HG03097 (cell line): ENCODE measurements around the gene STX18.
"Not testable (repeated sequence)": the region's sequence is repeated elsewhere in the genome, so short reads cannot be mapped to it uniquely, and the experiment has no call there.

Source experiments
- ATAC-seq: cut with Tn5 transposase; IDR thresholded peaks from one replicate; pipeline ENCODE4 v1.9.1; 2021; ENCODE audit not compliant: unreplicated experiment, low FRiP score

The STX18 gene

GRCh38 chr4:4558881-4559280 is 17.0 kb upstream of the STX18 start:
- no peak for ATAC-seq

GRCh38 chr4:4555916-4556315 is 14.1 kb upstream of the STX18 start:
- ATAC-seq: no peak

GRCh38 chr4:4554234-4554633 is 12.4 kb upstream of the STX18 start:
- ATAC-seq: no peak

- ATAC-seq: not testable (repeated sequence)
Measured at GRCh38 chr4:4552042-4552441, 10.2 kb upstream of the STX18 start.

GRCh38 chr4:4550161-4550560 is 8.3 kb upstream of the STX18 start:
- not testable (repeated sequence) for ATAC-seq

GRCh38 chr4:4549534-4549933 is 7.7 kb upstream of the STX18 start:
- ATAC-seq: no peak

GRCh38 chr4:4542774-4543485 is 1.1 kb upstream of the STX18 start:
- no peak for ATAC-seq

- no peak for ATAC-seq
Measured at GRCh38 chr4:4541040-4541631, 712 bp downstream of the STX18 start.

GRCh38 chr4:4539481-4539880 is 2.4 kb downstream of the STX18 start:
- ATAC-seq: no peak

GRCh38 chr4:4535590-4535989 is 6.3 kb downstream of the STX18 start:
- ATAC-seq: no peak

GRCh38 chr4:4534515-4535145 is 7.2 kb downstream of the STX18 start:
- no peak for ATAC-seq

GRCh38 chr4:4533461-4534169 is 8.2 kb downstream of the STX18 start:
- ATAC-seq: no peak

GRCh38 chr4:4532371-4533154 is 9.3 kb downstream of the STX18 start:
- ATAC-seq: no peak

GRCh38 chr4:4529392-4529791 is 12.5 kb downstream of the STX18 start:
- no peak for ATAC-seq

- no peak for ATAC-seq
Measured at GRCh38 chr4:4526401-4526800, 15.4 kb downstream of the STX18 start.

GRCh38 chr4:4524364-4524763 is 17.5 kb downstream of the STX18 start:
- peak; percentile 95 for ATAC-seq

GRCh38 chr4:4521731-4522130 is 20.1 kb downstream of the STX18 start:
- ATAC-seq: no peak

GRCh38 chr4:4521136-4521535 is 20.7 kb downstream of the STX18 start:
- no peak for ATAC-seq

- no peak for ATAC-seq
Measured at GRCh38 chr4:4519297-4519894, 22.5 kb downstream of the STX18 start.

GRCh38 chr4:4518747-4519146 is 23.1 kb downstream of the STX18 start:
- no peak for ATAC-seq
